ENCODE measurements around the gene GLIS1. TPM values are rescaled to one million over a fixed set of nuclear protein-coding genes. Genes with fewer than 3 reads are reported as not detected.

The GLIS1 gene
- polyA plus RNA-seq, 1 donor, result not detected

DNA sequence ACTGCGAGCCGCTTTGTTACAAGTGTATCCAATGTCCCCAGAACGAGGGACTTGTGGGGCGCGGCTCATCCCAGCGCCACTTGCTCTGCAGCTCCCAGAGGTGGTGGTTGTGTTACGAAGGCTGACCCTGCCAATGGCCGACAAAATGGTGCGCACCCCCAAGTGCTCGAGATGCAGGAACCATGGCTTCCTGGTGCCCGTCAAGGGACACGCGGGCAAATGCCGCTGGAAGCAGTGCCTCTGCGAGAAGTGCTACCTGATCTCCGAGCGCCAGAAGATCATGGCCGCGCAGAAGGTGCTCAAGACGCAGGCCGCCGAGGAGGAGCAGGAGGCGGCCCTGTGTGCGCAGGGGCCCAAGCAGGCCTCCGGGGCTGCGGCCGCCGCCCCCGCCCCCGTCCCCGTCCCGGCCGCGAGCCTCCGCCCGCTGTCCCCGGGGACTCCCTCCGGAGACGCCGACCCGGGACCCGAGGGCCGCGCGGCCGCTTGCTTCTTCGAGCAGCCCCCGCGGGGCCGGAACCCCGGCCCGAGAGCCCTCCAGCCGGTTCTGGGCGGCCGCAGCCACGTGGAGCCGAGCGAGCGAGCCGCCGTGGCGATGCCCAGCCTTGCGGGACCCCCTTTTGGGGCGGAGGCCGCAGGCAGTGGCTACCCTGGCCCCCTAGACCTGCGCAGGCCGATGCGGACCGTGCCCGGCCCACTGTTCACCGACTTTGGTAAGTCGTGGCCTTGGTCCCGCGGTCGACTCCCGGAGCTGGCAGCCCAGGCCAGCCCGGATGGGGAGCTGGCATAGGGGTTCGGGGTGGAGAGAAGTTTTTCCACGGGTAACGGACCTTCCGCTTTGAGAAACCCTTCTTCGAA lies 279.4 kb downstream of the GLIS1 start, which contains the start of gene DMRTB1:
Gene DMRTB1, plus strand, starts transcription at position 79 of the 855 bp plus-strand sequence. Its CDS starts 55 bp downstream, at position 134.
- no peak for DNase-seq

DNA sequence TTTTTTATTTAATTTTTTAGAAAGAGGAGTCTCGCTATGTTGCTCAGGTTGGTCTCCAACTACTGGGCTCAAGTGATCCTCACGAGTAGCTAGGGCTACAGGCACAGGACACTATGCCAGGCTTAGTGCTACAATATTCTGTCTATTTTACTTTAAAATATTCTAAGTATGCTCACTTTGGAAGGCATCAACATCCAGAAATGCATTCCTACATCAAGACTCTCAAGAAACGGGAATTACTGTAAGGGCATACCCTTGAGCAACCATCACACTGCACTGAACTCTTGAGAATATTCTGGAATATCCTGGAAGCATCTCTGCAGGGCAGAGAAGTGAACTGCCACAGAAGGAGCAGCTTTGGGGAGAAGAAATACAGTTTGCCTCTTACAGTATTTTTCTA lies 280.3 kb downstream of the GLIS1 start:
- DNase-seq, result no peak

Other genes starting within 250 kb of the GLIS1 start
- gene NDC1, start 99.1 kb upstream of the GLIS1 start, polyA plus RNA-seq (ENCODE audit: insufficient read length), result 9.3 TPM
- gene YIPF1, start 150.6 kb upstream of the GLIS1 start, polyA plus RNA-seq (ENCODE audit: insufficient read length), result 14.4 TPM
- gene DIO1, start 155.0 kb upstream of the GLIS1 start, polyA plus RNA-seq (ENCODE audit: insufficient read length), result not detected
- 22.5 TPM for gene IFT25, start 206.5 kb upstream of the GLIS1 start, polyA plus RNA-seq (ENCODE audit: insufficient read length)
- 20.2 TPM for gene LRRC42, start 207.2 kb upstream of the GLIS1 start, polyA plus RNA-seq (ENCODE audit: insufficient read length)

Measured in hindlimb muscle (tissue), 1 donor.